Peyer's patch (tissue), 4 donors: ENCODE results near the gene TMOD1.

ENCODE experiments used
- POLR2A ChIP-seq, 2 donors: fragments of 450-650 bp; IDR thresholded peaks; one replicate each; pipeline ENCODE4 v1.5.1; 2017; ENCODE audit warnings: antibody characterized with exemption in 2 of 2, mild to moderate bottlenecking in 2 of 2, moderate library complexity in 2 of 2
- TF ChIP-seq, protein P1 (sequence below), 6 experiments: fragments of 450-650 bp in 4 of 6; fragments of 200-600 bp in 2 of 6; sonication (generic) in 1 of 6; IDR thresholded peaks; one replicate each; pipeline ENCODE4 v1.5.1; 2017 to 2019; ENCODE audit warnings: antibody characterized with exemption in 6 of 6, mild to moderate bottlenecking in 3 of 6, moderate library complexity in 1 of 6

DNA sequence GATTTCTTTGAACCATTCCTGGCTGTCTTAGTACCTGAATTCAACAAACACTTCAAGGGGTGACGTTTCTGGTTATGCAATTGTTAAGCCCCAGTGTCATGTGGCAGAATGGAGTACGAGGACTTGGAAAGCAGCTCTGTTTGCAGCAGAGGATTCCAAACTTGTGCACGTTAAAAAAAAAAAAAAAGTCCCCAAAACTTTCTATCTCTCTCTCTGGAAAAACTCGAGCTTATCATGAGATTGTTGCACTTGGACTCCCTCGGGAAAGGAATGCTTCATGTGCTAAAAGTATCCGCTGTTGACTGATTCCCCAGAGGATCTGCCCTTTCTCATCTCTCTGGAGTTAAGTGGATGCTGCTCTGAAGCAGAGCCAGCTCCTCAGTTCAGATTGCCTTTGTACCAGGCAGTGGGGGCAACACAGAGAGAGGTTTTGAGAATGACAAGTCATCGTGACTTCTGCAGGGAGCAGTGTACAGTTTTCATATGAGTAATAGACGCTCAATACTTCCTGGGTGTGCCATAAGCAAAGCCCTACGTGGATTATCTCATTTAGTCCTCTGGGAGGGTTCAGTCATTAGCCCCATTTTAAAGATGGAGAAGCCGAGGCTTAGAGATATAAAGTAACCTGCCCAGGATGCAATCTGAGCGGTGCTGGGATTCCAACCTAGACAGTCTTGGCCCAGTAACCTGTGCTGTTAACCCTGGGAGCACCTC, 28.1 kb downstream of the TMOD1 start:
- no peak for TF ChIP-seq POLR2A (IDR thresholded peaks at IDR 0.05)
- TF ChIP-seq, protein P1, sequence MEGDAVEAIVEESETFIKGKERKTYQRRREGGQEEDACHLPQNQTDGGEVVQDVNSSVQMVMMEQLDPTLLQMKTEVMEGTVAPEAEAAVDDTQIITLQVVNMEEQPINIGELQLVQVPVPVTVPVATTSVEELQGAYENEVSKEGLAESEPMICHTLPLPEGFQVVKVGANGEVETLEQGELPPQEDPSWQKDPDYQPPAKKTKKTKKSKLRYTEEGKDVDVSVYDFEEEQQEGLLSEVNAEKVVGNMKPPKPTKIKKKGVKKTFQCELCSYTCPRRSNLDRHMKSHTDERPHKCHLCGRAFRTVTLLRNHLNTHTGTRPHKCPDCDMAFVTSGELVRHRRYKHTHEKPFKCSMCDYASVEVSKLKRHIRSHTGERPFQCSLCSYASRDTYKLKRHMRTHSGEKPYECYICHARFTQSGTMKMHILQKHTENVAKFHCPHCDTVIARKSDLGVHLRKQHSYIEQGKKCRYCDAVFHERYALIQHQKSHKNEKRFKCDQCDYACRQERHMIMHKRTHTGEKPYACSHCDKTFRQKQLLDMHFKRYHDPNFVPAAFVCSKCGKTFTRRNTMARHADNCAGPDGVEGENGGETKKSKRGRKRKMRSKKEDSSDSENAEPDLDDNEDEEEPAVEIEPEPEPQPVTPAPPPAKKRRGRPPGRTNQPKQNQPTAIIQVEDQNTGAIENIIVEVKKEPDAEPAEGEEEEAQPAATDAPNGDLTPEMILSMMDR (IDR thresholded peaks at IDR 0.05), result no peak
